Heart right ventricle (tissue), 16 donors: ENCODE results near the gene C12orf56. TPM values are rescaled to one million over a fixed set of nuclear protein-coding genes. Genes with fewer than 3 reads are reported as not detected.
A peak's percentile ranks its signal among the peaks of the same experiment; 100 is the strongest.

Experiments
- ATAC-seq, 8 donors: fragments of 200-7000 bp; cut with Tn5 transposase; one replicate each; pipeline ENCODE4 v1.9.1; 2020; ENCODE audit warnings: mild to moderate bottlenecking in 8 of 8, moderate library complexity in 8 of 8, moderate number of reproducible peaks in 1 of 8
- DNase-seq, 2 donors: peaks; one replicate each; pipeline ENCODE4 v3.0.0-alpha.2; 2020
- H3K27ac ChIP-seq, 10 donors: fragments of 200-600 bp; sonication (generic) in 2 of 10; one replicate each; pipeline versions ENCODE4 v1.5.0 to v1.8.0; 2020 to 2022; ENCODE audit warnings: mild to moderate bottlenecking in 3 of 10
- H3K27me3 ChIP-seq, 7 donors: fragments of 200-600 bp; one replicate each; pipeline ENCODE4 v1.8.0; 2021 to 2022; ENCODE audit warnings: mild to moderate bottlenecking in 2 of 7
- H3K36me3 ChIP-seq, 9 donors: fragments of 200-600 bp; sonication (generic) in 1 of 9; one replicate each; pipeline versions ENCODE4 v1.5.0 to v1.8.0; 2020 to 2022; ENCODE audit warnings: mild to moderate bottlenecking in 2 of 9
- H3K4me1 ChIP-seq, 9 donors: fragments of 200-600 bp; sonication (generic) in 1 of 9; one replicate each; pipeline versions ENCODE4 v1.5.0 to v1.8.0; 2020 to 2022; ENCODE audit warnings: mild to moderate bottlenecking in 4 of 9
- H3K4me3 ChIP-seq, 10 donors: fragments of 200-600 bp; sonication (generic) in 2 of 10; one replicate each; pipeline versions ENCODE4 v1.5.0 to v1.8.0; 2020 to 2022; ENCODE audit warnings: mild to moderate bottlenecking in 7 of 10, moderate library complexity in 2 of 10
- H3K9me3 ChIP-seq, 11 donors: fragments of 200-600 bp in 10 of 11; sonication (generic) in 2 of 11; one replicate each; pipeline versions ENCODE4 v1.5.0 to v1.8.0; 2013 to 2022; ENCODE audit warnings: mild to moderate bottlenecking in 2 of 11, control low read depth in 1 of 11, moderate library complexity in 1 of 11
- CTCF ChIP-seq, 9 donors: fragments of 200-600 bp; sonication (generic) in 2 of 9; IDR thresholded peaks; one replicate each; pipeline versions ENCODE4 v1.5.0 to v1.8.0; 2021 to 2022; ENCODE audit warnings: antibody characterized with exemption in 9 of 9, mild to moderate bottlenecking in 5 of 9, moderate library complexity in 1 of 9
- WGBS, 2 donors: extraction: QIAGEN DNeasy Blood & Tissue Kit; methylation state at CpG; one replicate each; pipeline ENCODE4 v1.1.7; 2013; ENCODE audit warnings: inconsistent platforms in 1 of 2; 5-methylcytosine and 5-hydroxymethylcytosine counted together
- intact Hi-C, 10 donors: fragments of 100-400 bp; cut with DNase I; formaldehyde crosslinking; loops; one replicate each; pipeline versions ENCODE4 v1.11.1 to v1.14.2; 2022
- long read RNA-seq, 3 donors: library from polyadenylated mRNA; unstranded; transcript quantifications; one replicate each; pipeline ENCODE4 v2.0.0, GENCODE V29; 2020 to 2021
- polyA plus RNA-seq, 2 donors: library from polyadenylated mRNA; stranded (reverse); fragments of 200-250 nt; gene quantifications; one replicate each; pipeline ENCODE4 v1.2.3, GENCODE V29; 2013
- total RNA-seq, 10 donors: library from RNA; stranded (reverse); fragmentation: NEBNext Ultra II Directional in 3 of 10; extraction: Animal tissue kit (Norgen Biotek cat#: 25700) in 3 of 10; gene quantifications; one replicate each; pipeline versions ENCODE4 v1.2.1 to v1.2.4, GENCODE V29; 2021 to 2023
- donor health status: Arrhythmogenic right ventricular cardiomyopathy.
- donor health status: ischemic (EF 13 %, LVEDD 7.1; RV severe dilation, severe dysfunction).
- donor health status: healthy with polysubstance abuse.
- donor health status: DM: no; HTN: yes; CAD: no.
- donor health status: DM: no; HTN: no; CAD: no.
- donor health status: ischemic (EF 25% LVEDD 6.9; RV normal size, moderate dysfunction).
- donor health status: ischemic (EF 25% LVEDD 5.7; RV mildly dilated, moderate dysfunction).
- donor health status: healthy.
- donor health status: DM: yes; HTN: yes; CAD: no.
- donor health status: Ischemic cardiomyopathy.
- donor health status: ischemic (EF 35%, LVEDD 5.7; RV mildly dilated, moderate dysfunction).
- donor health status: nonischemic (EF 11% LVEDD 7.7; RV severe dilation, severe dysfunction).
- donor health status: DM: yes; HTN: yes; CAD: no.
- donor health status: PGD.
- donor health status: ischemic (EF 29% LVEDD 5.4; RV normal size, mild dysfunction).
- donor health status: nonischemic (EF 23%, LVEDD 6.1; RV moderate dilation, normal function).

C12orf56 gene
- total RNA-seq = not detected
- polyA plus RNA-seq = not detected
- long read RNA-seq, donor 1 = 0 reads
- long read RNA-seq, donor 2 = 0 reads
- long read RNA-seq, donor 3 = 0 reads

GRCh38 chr12:64390275-64390851, at the start of gene C12orf56:
TSS of gene C12orf56 (minus strand) at chr12:64390758. CDS start at chr12:64390565, 193 bp downstream.
- H3K4me1 ChIP-seq = peaks cover 0 to 13% (median 8%) of the 10 kb centered on the region in 9 donors
- 1 to 2% methylated on average over 55 to 66 of the region's 66 CpGs for WGBS, 2 donors
- peak in 1 of 2 donors; percentile 14 for DNase-seq

GRCh38 chr12:64440100-64440499, 49.5 kb upstream of the C12orf56 start:
- 96 to 98% methylated on average over 1 of the region's 1 CpG for WGBS, 2 donors
- intact Hi-C loops = loop anchor here in 1 of 10 donors (5.0 kb wide), 1 partner anchor 33 kb away; no protein-coding TSS in a partner anchor
- Histone ChIP-seq H3K27ac (no peak overlapping the region), H3K4me1 (no peaks in the 10 kb centered on the region), H3K27me3 (no peaks in the 10 kb centered on the region), H3K36me3 (peaks cover 0 to 100% (median 31%) of the 10 kb centered on the region in 9 donors), H3K4me3 (no peak overlapping the region), H3K9me3 (no peaks in the 10 kb centered on the region)
- DNase-seq (no peak), ATAC-seq (no peak)
- no peak for TF ChIP-seq CTCF (IDR thresholded peaks at IDR 0.05)

More at GRCh38 chr12:64390275-64390851, at the start of gene C12orf56:
- H3K4me3 ChIP-seq = peak within 1 kb of the TSS; percentile 19 to 56 (median 43)
- ATAC-seq = peak in 2 of 8 donors; percentile 44 to 67
- H3K9me3 ChIP-seq = no peaks in the 10 kb centered on the region
- no peaks in the 10 kb centered on the region for H3K36me3 ChIP-seq
- intact Hi-C loops = loop anchor here in 2 of 10 donors (10.0 kb wide), 2 partner anchors 126 to 556 kb away; no protein-coding TSS in a partner anchor
- no peak for TF ChIP-seq CTCF (IDR thresholded peaks at IDR 0.05)
- peaks cover 0 to 40% (median 28%) of the 10 kb centered on the region in 7 donors for H3K27me3 ChIP-seq
- H3K27ac ChIP-seq = no peak within 1 kb of the TSS

- TF ChIP-seq CTCF (IDR thresholded peaks at IDR 0.05) = no peak
- H3K27me3 ChIP-seq = no peaks in the 10 kb centered on the region
- H3K4me1 ChIP-seq = no peaks in the 10 kb centered on the region
- H3K36me3 ChIP-seq = peaks cover 0 to 100% (median 79%) of the 10 kb centered on the region in 9 donors
- ATAC-seq = no peak
- WGBS, 2 donors = 95 to 96% methylated on average over 5 of the region's 5 CpGs
- no peaks in the 10 kb centered on the region for H3K9me3 ChIP-seq
- DNase-seq = no peak
- intact Hi-C loops = loop anchor here in 1 of 10 donors (10.0 kb wide), 1 partner anchor 51 kb away; no protein-coding TSS in a partner anchor
- H3K27ac ChIP-seq = no peak overlapping the region
- no peak overlapping the region for H3K4me3 ChIP-seq
Measured at GRCh38 chr12:64433915-64434314, 43.4 kb upstream of the C12orf56 start.

GRCh38 chr12:64431791-64432190, 41.2 kb upstream of the C12orf56 start:
- no peak for TF ChIP-seq CTCF (IDR thresholded peaks at IDR 0.05)
- Histone ChIP-seq H3K27me3 (no peaks in the 10 kb centered on the region), H3K36me3 (peaks cover 0 to 100% (median 86%) of the 10 kb centered on the region in 9 donors), H3K4me1 (no peaks in the 10 kb centered on the region), H3K27ac (no peak overlapping the region), H3K4me3 (no peak overlapping the region), H3K9me3 (no peaks in the 10 kb centered on the region)
- intact Hi-C loops = loop anchor here in 1 of 10 donors (10.0 kb wide), 1 partner anchor 53 kb away; no protein-coding TSS in a partner anchor
- ATAC-seq (no peak), DNase-seq (no peak)
- WGBS, 2 donors = 95 to 96% methylated on average over 4 of the region's 4 CpGs
